Muscle of leg (tissue), 11 donors: ENCODE data around the gene ACOT11. TPM values are rescaled to one million over a fixed set of nuclear protein-coding genes. Genes with fewer than 3 reads are reported as not detected.
A peak's percentile ranks its signal among the peaks of the same experiment; 100 is the strongest.
"Not testable (repeated sequence)": the region's sequence is repeated elsewhere in the genome, so short reads cannot be mapped to it uniquely, and the experiment has no call there.

Experiments
- DNase-seq: peaks from one replicate; pipeline ENCODE4 v3.0.0; 2013
- H3K27ac ChIP-seq: one replicate; pipeline ENCODE4 v1.5.1; 2013; ENCODE audit warnings: mild to moderate bottlenecking, low read length, control low read depth
- H3K27me3 ChIP-seq: one replicate; pipeline ENCODE4 v1.6.1; 2013; ENCODE audit warnings: low read length; ENCODE audit not compliant: control insufficient read depth, insufficient read depth
- H3K36me3 ChIP-seq: one replicate; pipeline ENCODE4 v1.6.1; 2013; ENCODE audit warnings: low read length; ENCODE audit not compliant: control insufficient read depth, insufficient read depth
- H3K4me1 ChIP-seq: one replicate; pipeline ENCODE4 v1.6.1; 2013; ENCODE audit warnings: low read length; ENCODE audit not compliant: control insufficient read depth, insufficient read depth
- H3K4me3 ChIP-seq: one replicate; pipeline ENCODE4 v1.5.1; 2013; ENCODE audit warnings: low read length, control low read depth
- H3K9me3 ChIP-seq: replicated peaks from 2 replicates; pipeline ENCODE4 v1.6.1; 2013; ENCODE audit warnings: low read depth, low read length; ENCODE audit not compliant: control insufficient read depth
- WGBS: methylation state at CpG from one replicate; pipeline ENCODE4 v1.1.5; 2013; ENCODE audit warnings: missing lambda C conversion rate; ENCODE audit not compliant: insufficient coverage; 5-methylcytosine and 5-hydroxymethylcytosine counted together
- polyA plus RNA-seq, 8 donors: library from polyadenylated mRNA; unstranded; fragments of 120-200 nt; gene quantifications; one replicate each; pipeline versions ENCODE4 v1.2.1 to v1.2.3, GENCODE V29; 2013; ENCODE audit warnings: inconsistent platforms in 1 of 8, low replicate concordance in 1 of 8; ENCODE audit not compliant: insufficient read length in 8 of 8, insufficient read depth in 1 of 8
- total RNA-seq: library from RNA; stranded (reverse); fragments of 120-200 nt; gene quantifications from one replicate; pipeline ENCODE4 v1.2.4, GENCODE V29; 2013

The ACOT11 gene
- total and polyA plus RNA-seq, 9 donors = 2.8 to 10.1 (median 5.6) TPM

- not testable (repeated sequence) for H3K36me3 ChIP-seq, H3K4me1 ChIP-seq, DNase-seq, H3K27ac ChIP-seq, H3K9me3 ChIP-seq, H3K4me3 ChIP-seq, H3K27me3 ChIP-seq
- 64% methylated on average over 3 of the region's 4 CpGs for WGBS
Observed at GRCh38 chr1:54536656-54537055, 11.4 kb upstream of the ACOT11 start.

GRCh38 chr1:54537611-54538010, 10.4 kb upstream of the ACOT11 start:
- H3K4me3 ChIP-seq = no peak overlapping the region
- no peaks in the 10 kb centered on the region for H3K9me3 ChIP-seq
- no peaks in the 10 kb centered on the region for H3K27me3 ChIP-seq
- no peak overlapping the region for H3K27ac ChIP-seq
- WGBS = 38% methylated on average over 2 of the region's 4 CpGs
- DNase-seq = no peak
- no peaks in the 10 kb centered on the region for H3K36me3 ChIP-seq
- peaks cover 17% of the 10 kb centered on the region for H3K4me1 ChIP-seq

GRCh38 chr1:54538538-54538937, 9.5 kb upstream of the ACOT11 start:
- Histone ChIP-seq H3K27ac (no peak overlapping the region), H3K27me3 (no peaks in the 10 kb centered on the region), H3K9me3 (no peaks in the 10 kb centered on the region), H3K4me3 (no peak overlapping the region), H3K4me1 (peaks cover 26% of the 10 kb centered on the region), H3K36me3 (no peaks in the 10 kb centered on the region)
- 98% methylated on average over 5 of the region's 8 CpGs for WGBS
- no peak for DNase-seq

DNA sequence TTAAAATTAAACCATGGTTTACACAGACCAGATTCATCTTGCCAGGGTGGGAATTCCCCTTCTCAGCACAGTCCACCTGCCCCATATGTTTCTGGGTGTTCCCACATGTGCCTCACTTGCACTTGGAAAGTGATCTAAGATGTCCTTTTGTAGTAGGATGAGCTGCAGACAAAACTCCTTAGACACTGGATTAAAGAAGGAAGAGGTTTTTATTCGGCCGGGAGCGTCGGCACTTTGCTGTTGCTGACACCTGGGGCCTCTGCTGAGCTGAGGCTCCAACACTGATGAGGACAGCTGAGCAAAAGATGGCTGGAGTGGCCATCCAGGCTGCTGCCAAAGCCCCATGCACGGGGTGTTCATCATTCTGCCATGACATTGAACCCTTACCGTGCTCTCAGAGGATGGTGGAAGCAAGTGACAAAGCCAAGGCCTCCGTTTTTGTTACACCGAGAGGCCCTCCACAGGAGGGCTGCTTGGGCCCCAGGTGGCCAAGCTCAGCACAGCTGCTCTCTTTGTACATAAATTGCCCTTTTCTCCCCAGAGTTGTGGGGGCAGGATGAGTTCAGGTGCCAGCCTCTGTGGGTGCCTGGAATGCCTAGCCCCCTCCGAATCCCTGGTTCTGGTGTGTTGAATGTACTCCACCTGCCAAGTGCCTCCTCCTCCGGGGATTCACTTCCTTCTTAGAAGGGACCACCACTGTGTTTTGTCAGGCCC, 7.3 kb upstream of the ACOT11 start:
- peaks cover 43% of the 10 kb centered on the region for H3K4me1 ChIP-seq
- WGBS = 96% methylated on average over 4 of the region's 10 CpGs
- H3K9me3 ChIP-seq = no peaks in the 10 kb centered on the region
- no peak overlapping the region for H3K4me3 ChIP-seq
- H3K36me3 ChIP-seq = no peaks in the 10 kb centered on the region
- no peaks in the 10 kb centered on the region for H3K27me3 ChIP-seq
- no peak overlapping the region for H3K27ac ChIP-seq
- no peak for DNase-seq

DNA sequence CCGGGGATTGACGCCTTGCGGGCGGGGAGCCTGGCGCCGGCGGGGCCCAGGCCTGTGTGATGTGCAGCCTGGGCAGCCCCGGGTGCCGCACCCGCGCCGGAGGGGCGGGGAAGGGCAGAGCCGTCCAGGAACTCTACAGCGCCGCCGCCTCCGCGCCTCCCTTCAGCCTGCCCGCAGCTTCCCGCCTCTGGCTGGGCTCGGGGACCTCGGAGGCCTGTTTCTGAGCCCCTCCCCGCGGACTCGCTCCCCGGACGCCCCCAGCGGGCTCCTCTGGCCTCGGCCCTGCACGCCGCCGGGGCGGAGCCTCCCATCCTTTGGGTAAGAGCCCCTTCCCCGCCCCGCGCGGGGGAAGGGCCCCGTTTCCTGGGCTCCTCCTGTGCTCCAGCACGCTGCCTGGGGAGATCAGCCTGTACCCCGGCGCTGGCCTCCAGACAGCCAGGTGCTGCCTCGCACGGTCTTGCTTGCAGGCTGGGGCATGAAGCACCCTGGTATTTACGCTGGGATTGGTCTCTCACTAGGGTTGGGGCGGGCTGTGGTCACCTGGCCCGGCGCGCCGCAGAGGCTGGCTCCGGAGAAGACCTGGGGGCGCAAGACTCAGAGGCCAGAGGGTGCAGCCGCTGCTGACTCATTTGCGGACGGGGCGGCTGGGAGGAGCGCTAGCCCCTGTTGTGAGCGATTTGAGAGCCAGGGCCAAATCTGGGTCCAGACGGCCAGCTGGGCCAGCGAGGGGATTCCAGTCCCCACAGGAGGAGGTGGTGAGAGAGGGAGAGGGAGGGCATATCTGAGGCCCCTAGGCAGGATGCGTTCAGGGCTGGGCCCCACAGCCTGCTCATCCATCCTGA, 5.7 kb upstream of the ACOT11 start:
- Histone ChIP-seq H3K27ac (peak overlapping the region; percentile 78), H3K9me3 (no peaks in the 10 kb centered on the region), H3K4me3 (peak overlapping the region; percentile 55), H3K27me3 (no peaks in the 10 kb centered on the region), H3K4me1 (peaks cover 59% of the 10 kb centered on the region), H3K36me3 (no peaks in the 10 kb centered on the region)
- WGBS = under 1% methylated on average over 59 of the region's 61 CpGs
- peak; percentile 70 for DNase-seq

GRCh38 chr1:54542962-54543539, 5.0 kb upstream of the ACOT11 start:
- WGBS = 17% methylated on average over 5 of the region's 12 CpGs
- Histone ChIP-seq H3K27me3 (no peaks in the 10 kb centered on the region), H3K4me3 (peak overlapping the region; percentile 55), H3K27ac (peak overlapping the region; percentile 78), H3K4me1 (peaks cover 67% of the 10 kb centered on the region), H3K9me3 (no peaks in the 10 kb centered on the region), H3K36me3 (no peaks in the 10 kb centered on the region)
- DNase-seq = no peak

GRCh38 chr1:54543729-54544496, 4.1 kb upstream of the ACOT11 start:
- WGBS = 71% methylated on average over 10 of the region's 13 CpGs
- Histone ChIP-seq H3K36me3 (no peaks in the 10 kb centered on the region), H3K4me1 (peaks cover 75% of the 10 kb centered on the region), H3K4me3 (no peak overlapping the region), H3K9me3 (no peaks in the 10 kb centered on the region), H3K27me3 (no peaks in the 10 kb centered on the region), H3K27ac (peak overlapping the region; percentile 79)
- peak; percentile 58 for DNase-seq

GRCh38 chr1:54545916-54546635, 2.0 kb upstream of the ACOT11 start:
- Histone ChIP-seq H3K4me1 (peaks cover 83% of the 10 kb centered on the region), H3K36me3 (no peaks in the 10 kb centered on the region), H3K27ac (peak overlapping the region; percentile 90), H3K27me3 (no peaks in the 10 kb centered on the region), H3K9me3 (no peaks in the 10 kb centered on the region), H3K4me3 (no peak overlapping the region)
- no peak for DNase-seq
- 81% methylated on average over 9 of the region's 11 CpGs for WGBS

DNA sequence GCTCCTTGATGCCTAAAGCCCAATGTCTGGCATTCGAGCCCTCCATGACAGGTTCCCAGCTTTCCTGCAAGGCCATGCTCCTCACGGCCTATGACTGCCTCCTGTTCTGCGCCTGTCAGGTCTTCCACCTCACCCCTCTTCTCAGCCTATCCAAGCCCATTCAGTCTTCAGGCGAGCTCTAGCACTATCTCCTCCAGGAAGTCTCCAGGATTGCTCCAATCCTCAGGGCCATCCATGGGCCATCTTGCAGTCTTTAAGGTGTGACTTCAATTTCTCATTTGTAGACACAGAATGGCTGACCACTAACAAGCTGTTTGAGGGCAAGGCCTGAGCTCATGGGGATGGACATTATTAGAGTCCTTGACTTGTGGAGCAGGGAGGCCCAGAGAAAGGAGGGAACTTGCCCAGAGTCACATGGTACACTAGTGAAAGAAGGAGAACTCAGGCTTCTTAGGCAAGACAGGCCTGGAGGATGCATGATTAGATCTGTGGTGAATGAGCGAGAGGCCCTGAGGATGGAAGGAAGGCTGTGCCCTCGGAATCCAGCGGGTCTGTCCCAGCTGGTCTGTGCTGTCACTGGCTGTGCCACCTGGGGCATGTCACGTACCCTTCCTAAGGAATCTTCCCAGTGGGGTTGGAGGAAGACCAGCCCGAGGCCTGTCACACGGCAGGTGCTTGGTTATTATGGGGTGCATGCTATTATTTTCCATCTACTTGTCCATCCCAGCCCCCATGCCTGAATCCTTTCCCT, 1.2 kb upstream of the ACOT11 start:
- DNase-seq = peak; percentile 54
- Histone ChIP-seq H3K4me1 (peaks cover 77% of the 10 kb centered on the region), H3K27ac (peak overlapping the region; percentile 90), H3K9me3 (no peaks in the 10 kb centered on the region), H3K4me3 (no peak overlapping the region), H3K27me3 (no peaks in the 10 kb centered on the region), H3K36me3 (no peaks in the 10 kb centered on the region)
- 96% methylated on average over 7 of the region's 10 CpGs for WGBS
